Endothelial cell of umbilical vein (primary cell): Measurements from ENCODE around the gene ACAT2.

Source experiments
- EZH2 ChIP-seq: IDR thresholded peaks from 2 replicates; pipeline ENCODE4 v1.6.1; 2012; ENCODE audit warnings: borderline replicate concordance, low read depth, mild to moderate bottlenecking, moderate library complexity, low read length, inconsistent platforms; ENCODE audit not compliant: severe bottlenecking
- FOS ChIP-seq: IDR thresholded peaks from 2 replicates; pipeline ENCODE4 v1.6.1; 2011; ENCODE audit warnings: mild to moderate bottlenecking, low read length, moderate library complexity, borderline replicate concordance; ENCODE audit not compliant: insufficient read depth
- GATA2 ChIP-seq: IDR thresholded peaks from 2 replicates; pipeline ENCODE4 v1.7.0; 2011; ENCODE audit warnings: low read depth, mild to moderate bottlenecking, moderate library complexity, mixed read lengths, low read length; ENCODE audit not compliant: insufficient read length, insufficient read depth
- JUN ChIP-seq: IDR thresholded peaks from 2 replicates; pipeline ENCODE4 v1.6.1; 2011; ENCODE audit warnings: borderline replicate concordance, low read depth; ENCODE audit not compliant: insufficient read length, insufficient read depth
- MYC ChIP-seq: IDR thresholded peaks from one replicate; pipeline ENCODE4 v1.6.1; 2011; ENCODE audit warnings: mild to moderate bottlenecking, low read depth, low read length
- POLR2A ChIP-seq: IDR thresholded peaks from 2 replicates; pipeline ENCODE4 v1.6.1; 2012; ENCODE audit warnings: low read depth, mild to moderate bottlenecking, control low read depth, low read length
- POLR2AphosphoS5 ChIP-seq: IDR thresholded peaks from 2 replicates; pipeline ENCODE4 v1.6.1; 2012; ENCODE audit warnings: low read depth, mild to moderate bottlenecking, control low read depth, low read length, moderate library complexity; ENCODE audit not compliant: insufficient read depth
- TF ChIP-seq, protein P1 (sequence below), 2 donors: IDR thresholded peaks; 1 replicate in 1 of 2; 2 replicates in 1 of 2; pipeline ENCODE4 v1.5.1; 2011; ENCODE audit warnings: low read length in 2 of 2, mild to moderate bottlenecking in 2 of 2, moderate library complexity in 2 of 2, control low read depth in 1 of 2, inconsistent platforms in 1 of 2, low read depth in 1 of 2; ENCODE audit not compliant: insufficient read depth in 1 of 2; ENCODE audit errors: extremely low read depth in 1 of 2
- TF ChIP-seq, protein P2 (sequence below): IDR thresholded peaks from 2 replicates; pipeline ENCODE4 v1.6.1; 2011; ENCODE audit not compliant: insufficient read depth, insufficient read length

DNA sequence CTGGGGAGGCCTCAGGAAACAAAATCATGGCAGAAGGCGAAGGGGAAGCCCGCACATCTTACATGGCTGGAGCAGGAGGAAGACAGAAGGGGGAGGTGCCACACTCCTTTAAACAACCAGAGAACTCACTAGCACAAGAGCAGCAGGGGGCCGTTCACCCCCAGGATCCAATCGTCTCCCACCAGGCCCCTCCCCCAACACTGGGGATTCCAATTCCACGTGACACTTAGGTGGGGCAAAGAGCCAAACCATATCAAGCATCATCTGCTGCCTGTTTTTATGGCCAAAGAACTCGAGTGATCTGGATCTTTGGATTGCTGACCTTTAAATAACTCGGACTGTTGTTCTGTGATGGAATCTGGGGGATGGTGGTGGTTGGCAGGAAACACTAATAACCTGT is 66.2 kb downstream of the ACAT2 start:
- TF ChIP-seq POLR2A (no peak), JUN (no peak), EZH2 (no peak), POLR2AphosphoS5 (no peak), FOS (no peak), GATA2 (no peak), MYC (no peak)
- TF ChIP-seq, protein P1, sequence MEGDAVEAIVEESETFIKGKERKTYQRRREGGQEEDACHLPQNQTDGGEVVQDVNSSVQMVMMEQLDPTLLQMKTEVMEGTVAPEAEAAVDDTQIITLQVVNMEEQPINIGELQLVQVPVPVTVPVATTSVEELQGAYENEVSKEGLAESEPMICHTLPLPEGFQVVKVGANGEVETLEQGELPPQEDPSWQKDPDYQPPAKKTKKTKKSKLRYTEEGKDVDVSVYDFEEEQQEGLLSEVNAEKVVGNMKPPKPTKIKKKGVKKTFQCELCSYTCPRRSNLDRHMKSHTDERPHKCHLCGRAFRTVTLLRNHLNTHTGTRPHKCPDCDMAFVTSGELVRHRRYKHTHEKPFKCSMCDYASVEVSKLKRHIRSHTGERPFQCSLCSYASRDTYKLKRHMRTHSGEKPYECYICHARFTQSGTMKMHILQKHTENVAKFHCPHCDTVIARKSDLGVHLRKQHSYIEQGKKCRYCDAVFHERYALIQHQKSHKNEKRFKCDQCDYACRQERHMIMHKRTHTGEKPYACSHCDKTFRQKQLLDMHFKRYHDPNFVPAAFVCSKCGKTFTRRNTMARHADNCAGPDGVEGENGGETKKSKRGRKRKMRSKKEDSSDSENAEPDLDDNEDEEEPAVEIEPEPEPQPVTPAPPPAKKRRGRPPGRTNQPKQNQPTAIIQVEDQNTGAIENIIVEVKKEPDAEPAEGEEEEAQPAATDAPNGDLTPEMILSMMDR (IDR thresholded peaks at IDR 0.05; ENCODE audit: extremely low read depth in 1 of 2, insufficient read depth in 1 of 2, low read depth in 1 of 2, low read length in 2 of 2) = no peak
- TF ChIP-seq, protein P2, sequence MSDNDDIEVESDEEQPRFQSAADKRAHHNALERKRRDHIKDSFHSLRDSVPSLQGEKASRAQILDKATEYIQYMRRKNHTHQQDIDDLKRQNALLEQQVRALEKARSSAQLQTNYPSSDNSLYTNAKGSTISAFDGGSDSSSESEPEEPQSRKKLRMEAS = no peak
